SU-DHL-6 (cell line): ENCODE measurements around the gene LIN28A.

ENCODE experiments used
- H2AFZ ChIP-seq: fragments of 200-600 bp; sonication (generic); 2 replicates; pipeline ENCODE4 v1.6.1; 2014; ENCODE audit warnings: low read depth, mild to moderate bottlenecking, moderate library complexity, mixed read lengths, antibody characterized with exemption, low read length; ENCODE audit not compliant: severe bottlenecking
- H3F3A ChIP-seq: fragments of 200-600 bp; shearing (Covaris generic); 2 replicates; pipeline ENCODE4 v1.6.0; 2016; ENCODE audit warnings: antibody characterized with exemption, mild to moderate bottlenecking; ENCODE audit not compliant: insufficient read depth
- H3K27ac ChIP-seq: fragments of 200-600 bp; sonication (generic); 2 replicates; pipeline ENCODE4 v1.5.1; 2016; ENCODE audit warnings: low read depth, mild to moderate bottlenecking, low read length, moderate library complexity, mixed read lengths
- H3K27me3 ChIP-seq: fragments of 200-600 bp; sonication (generic), shearing (Covaris generic); 2 replicates; pipeline ENCODE4 v1.6.0; 2014; ENCODE audit warnings: mild to moderate bottlenecking, low read length
- H3K36me3 ChIP-seq: fragments of 200-600 bp; sonication (generic); 2 replicates; pipeline ENCODE4 v1.6.1; 2014; ENCODE audit warnings: mild to moderate bottlenecking, low read length, mixed read lengths
- H3K4me2 ChIP-seq: fragments of 300-600, 200-600 bp; shearing (Covaris generic), sonication (generic); 2 replicates; pipeline ENCODE4 v1.6.0; 2014; ENCODE audit warnings: low read length, low read depth, mild to moderate bottlenecking; ENCODE audit not compliant: poor library complexity, severe bottlenecking
- H3K4me3 ChIP-seq: fragments of 200-600 bp; sonication (generic); 2 replicates; pipeline ENCODE4 v1.5.1; 2014; ENCODE audit warnings: antibody characterized with exemption, low read length, mild to moderate bottlenecking, mixed read lengths; ENCODE audit not compliant: insufficient read depth, poor library complexity, severe bottlenecking
- H3K79me2 ChIP-seq: fragments of 200-600 bp; sonication (generic); 2 replicates; pipeline ENCODE4 v1.6.1; 2014; ENCODE audit warnings: mild to moderate bottlenecking, low read length, moderate library complexity; ENCODE audit not compliant: insufficient read depth
- H3K9ac ChIP-seq: fragments of 200-600 bp; sonication (generic); 2 replicates; pipeline ENCODE4 v1.7.0; 2014; ENCODE audit warnings: mild to moderate bottlenecking, low read length
- H3K9me2 ChIP-seq: fragments of 200-600 bp; sonication (generic); replicated peaks from 2 replicates; pipeline ENCODE4 v1.6.1; 2014; ENCODE audit warnings: low read length; ENCODE audit not compliant: insufficient read depth
- H3K9me3 ChIP-seq: fragments of 200-600 bp; sonication (generic); 2 replicates; pipeline ENCODE4 v1.6.1; 2014; ENCODE audit warnings: low read length, mixed read lengths; ENCODE audit not compliant: insufficient read depth
- H4K20me1 ChIP-seq: fragments of 200-600 bp; sonication (generic); 2 replicates; pipeline ENCODE4 v1.6.1; 2014; ENCODE audit warnings: low read depth, mild to moderate bottlenecking, antibody characterized with exemption, low read length, moderate library complexity, mixed read lengths
- CTCF ChIP-seq: fragments of 200-600 bp; sonication (generic); IDR thresholded peaks from one replicate; pipeline ENCODE4 v1.5.1; 2017; ENCODE audit warnings: antibody characterized with exemption, mild to moderate bottlenecking, low read length, moderate library complexity; ENCODE audit not compliant: insufficient read depth, poor library complexity, severe bottlenecking
- EZH2phosphoT487 ChIP-seq: fragments of 200-600 bp; sonication (generic), shearing (Covaris generic); conservative IDR thresholded peaks from 2 replicates; pipeline ENCODE4 v1.6.1; 2018; ENCODE audit warnings: mild to moderate bottlenecking, antibody characterized with exemption, low read length, moderate library complexity, mixed read lengths

LIN28A gene

GRCh38 chr1:26409191-26409807, 1.3 kb upstream of the LIN28A start:
- no peak overlapping the region for H3K9ac ChIP-seq
- no peaks in the 10 kb centered on the region for H4K20me1 ChIP-seq
- no peaks in the 10 kb centered on the region for H3F3A ChIP-seq
- H3K4me2 ChIP-seq = no peak overlapping the region
- H3K36me3 ChIP-seq = no peaks in the 10 kb centered on the region
- no peaks in the 10 kb centered on the region for H3K79me2 ChIP-seq
- H3K27me3 ChIP-seq = no peaks in the 10 kb centered on the region
- H2AFZ ChIP-seq = no peak overlapping the region
- TF ChIP-seq CTCF (no peak), EZH2phosphoT487 (no peak)
- no peaks in the 10 kb centered on the region for H3K9me2 ChIP-seq
- H3K9me3 ChIP-seq = no peaks in the 10 kb centered on the region
- no peak overlapping the region for H3K4me3 ChIP-seq
- H3K27ac ChIP-seq = no peak overlapping the region

DNA sequence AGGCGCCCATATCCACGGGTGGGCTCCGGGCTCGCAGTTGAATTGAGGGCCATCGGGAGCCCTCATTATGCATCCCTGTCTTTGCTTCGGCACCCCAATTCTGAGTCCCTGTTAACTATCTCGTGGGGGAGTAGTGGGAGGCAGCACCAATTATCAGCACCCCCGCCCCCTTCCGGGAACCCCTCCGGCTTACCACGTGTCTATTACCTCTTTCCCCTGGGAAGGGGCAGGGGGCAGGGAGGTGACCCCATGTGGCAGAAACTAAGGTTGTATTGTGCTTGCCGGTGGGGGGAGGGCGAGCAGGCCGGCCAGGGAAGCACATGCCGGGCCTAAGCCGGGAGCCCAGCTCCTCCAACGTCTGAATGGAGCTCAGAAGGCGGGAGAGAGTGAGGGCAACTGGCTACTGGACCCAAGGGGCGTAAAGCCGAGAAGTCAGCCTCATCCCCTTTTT, 1.0 kb downstream of the LIN28A start:
- no peak overlapping the region for H3K27ac ChIP-seq
- no peaks in the 10 kb centered on the region for H3F3A ChIP-seq
- no peak overlapping the region for H3K4me2 ChIP-seq
- H3K9ac ChIP-seq = no peak overlapping the region
- no peak overlapping the region for H2AFZ ChIP-seq
- no peaks in the 10 kb centered on the region for H3K79me2 ChIP-seq
- no peak overlapping the region for H3K4me3 ChIP-seq
- H4K20me1 ChIP-seq = no peaks in the 10 kb centered on the region
- H3K9me2 ChIP-seq = no peaks in the 10 kb centered on the region
- H3K27me3 ChIP-seq = no peaks in the 10 kb centered on the region
- TF ChIP-seq EZH2phosphoT487 (no peak), CTCF (no peak)
- H3K9me3 ChIP-seq = no peaks in the 10 kb centered on the region
- no peaks in the 10 kb centered on the region for H3K36me3 ChIP-seq

DNA sequence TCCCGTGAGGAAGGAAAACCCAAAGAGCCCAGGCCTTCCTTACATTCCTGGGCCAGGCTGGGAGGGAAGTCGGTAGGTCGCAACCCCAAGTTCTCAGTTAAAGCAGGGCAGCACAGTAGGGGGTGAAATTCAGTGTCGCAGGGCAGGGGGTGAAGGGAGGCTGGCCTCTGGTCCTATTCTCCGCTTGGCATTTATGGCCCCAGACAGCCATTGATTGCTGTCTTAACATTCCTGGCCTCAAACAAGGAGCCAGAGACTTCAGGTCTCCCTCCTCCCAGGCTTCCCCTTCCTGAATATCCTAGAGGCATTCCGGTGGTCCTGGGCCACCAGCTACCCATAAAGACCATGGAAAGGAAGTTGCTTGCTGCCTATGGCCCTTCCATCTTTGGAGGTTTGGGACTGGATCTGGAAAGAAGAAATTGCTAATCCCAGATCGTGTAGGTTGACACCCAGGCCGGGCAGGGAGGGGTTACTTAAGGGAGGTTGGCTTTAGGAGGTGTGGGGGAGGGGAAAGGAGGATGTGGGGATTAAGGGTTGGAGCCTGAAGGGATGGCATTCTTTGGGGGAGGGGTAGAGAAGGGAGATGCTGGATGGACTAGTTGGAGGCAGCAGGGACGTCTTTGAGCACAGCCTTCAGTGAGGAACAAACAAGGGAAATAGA, 1.7 kb downstream of the LIN28A start:
- H3K27ac ChIP-seq = no peak overlapping the region
- no peaks in the 10 kb centered on the region for H3K27me3 ChIP-seq
- no peaks in the 10 kb centered on the region for H3F3A ChIP-seq
- no peaks in the 10 kb centered on the region for H3K79me2 ChIP-seq
- H3K9me2 ChIP-seq = no peaks in the 10 kb centered on the region
- no peaks in the 10 kb centered on the region for H3K36me3 ChIP-seq
- no peaks in the 10 kb centered on the region for H4K20me1 ChIP-seq
- TF ChIP-seq EZH2phosphoT487 = no peak
- no peak for TF ChIP-seq CTCF
- no peak overlapping the region for H2AFZ ChIP-seq
- H3K9me3 ChIP-seq = no peaks in the 10 kb centered on the region
- H3K4me3 ChIP-seq = no peak overlapping the region
- H3K4me2 ChIP-seq = no peak overlapping the region
- no peak overlapping the region for H3K9ac ChIP-seq
